Measurements from ENCODE around the gene NEUROD2.

NEUROD2 gene

GRCh38 chr17:39612935-39613464, 5.3 kb upstream of the NEUROD2 start:
- H3K4me1 ChIP-seq (ENCODE audit: control insufficient read depth, low read length) = peaks cover 7% of the 10 kb centered on the region
- no peaks in the 10 kb centered on the region for H3K9me2 ChIP-seq (replicated peaks; ENCODE audit: control insufficient read depth, low read length)
- H3K27me3 ChIP-seq (ENCODE audit: control insufficient read depth, low read length) = peaks cover 18% of the 10 kb centered on the region

GRCh38 chr17:39612291-39612894, 4.7 kb upstream of the NEUROD2 start:
- H3K9me2 ChIP-seq (replicated peaks; ENCODE audit: control insufficient read depth, low read length) = no peaks in the 10 kb centered on the region
- no peaks in the 10 kb centered on the region for H3K79me2 ChIP-seq (ENCODE audit: control insufficient read depth, low read length)
- H3K36me3 ChIP-seq (ENCODE audit: control insufficient read depth, low read length) = no peaks in the 10 kb centered on the region
- no peaks in the 10 kb centered on the region for H4K20me1 ChIP-seq (ENCODE audit: control insufficient read depth, insufficient read depth, low read depth, low read length)
- peaks cover 5% of the 10 kb centered on the region for H3K4me1 ChIP-seq (ENCODE audit: control insufficient read depth, low read length)
- H3K9me3 ChIP-seq (ENCODE audit: control insufficient read depth, insufficient read depth, low read length) = no peaks in the 10 kb centered on the region
- H3K4me3 ChIP-seq (ENCODE audit: low read length) = no peak overlapping the region
- H3K4me2 ChIP-seq (ENCODE audit: low read length) = no peak overlapping the region
- TF ChIP-seq CTCF (IDR thresholded peaks at IDR 0.05; ENCODE audit: low read depth, low read length, poor library complexity, severe bottlenecking) (no peak), EZH2phosphoT487 (IDR thresholded peaks at IDR 0.05; ENCODE audit: borderline replicate concordance, low read length) (no peak)
- H3K27ac ChIP-seq (ENCODE audit: low read depth, low read length) = no peak overlapping the region
- peaks cover 23% of the 10 kb centered on the region for H3K27me3 ChIP-seq (ENCODE audit: control insufficient read depth, low read length)
- peaks cover 6% of the 10 kb centered on the region for H3F3A ChIP-seq (ENCODE audit: control insufficient read depth, insufficient read depth)

More at GRCh38 chr17:39612935-39613464, 5.3 kb upstream of the NEUROD2 start:
- TF ChIP-seq EZH2phosphoT487 (IDR thresholded peaks at IDR 0.05; ENCODE audit: borderline replicate concordance, low read length) (no peak), CTCF (IDR thresholded peaks at IDR 0.05; ENCODE audit: low read depth, low read length, poor library complexity, severe bottlenecking) (no peak)
- no peaks in the 10 kb centered on the region for H3K9me3 ChIP-seq (ENCODE audit: control insufficient read depth, insufficient read depth, low read length)
- H3K36me3 ChIP-seq (ENCODE audit: control insufficient read depth, low read length) = no peaks in the 10 kb centered on the region
- H3F3A ChIP-seq (ENCODE audit: control insufficient read depth, insufficient read depth) = peaks cover 6% of the 10 kb centered on the region
- H3K27ac ChIP-seq (ENCODE audit: low read depth, low read length) = no peak overlapping the region
- no peak overlapping the region for H3K4me3 ChIP-seq (ENCODE audit: low read length)
- no peaks in the 10 kb centered on the region for H4K20me1 ChIP-seq (ENCODE audit: control insufficient read depth, insufficient read depth, low read depth, low read length)
- H3K79me2 ChIP-seq (ENCODE audit: control insufficient read depth, low read length) = no peaks in the 10 kb centered on the region
- H3K4me2 ChIP-seq (ENCODE audit: low read length) = no peak overlapping the region

- no peak for TF ChIP-seq CTCF (IDR thresholded peaks at IDR 0.05; ENCODE audit: low read depth, low read length, poor library complexity, severe bottlenecking)
- TF ChIP-seq EZH2phosphoT487 (IDR thresholded peaks at IDR 0.05; ENCODE audit: borderline replicate concordance, low read length) = no peak
- H3K4me3 ChIP-seq (ENCODE audit: low read length) = no peak overlapping the region
- H3K27ac ChIP-seq (ENCODE audit: low read depth, low read length) = no peak overlapping the region
- H3K79me2 ChIP-seq (ENCODE audit: control insufficient read depth, low read length) = no peaks in the 10 kb centered on the region
- no peaks in the 10 kb centered on the region for H3K9me2 ChIP-seq (replicated peaks; ENCODE audit: control insufficient read depth, low read length)
- H3K27me3 ChIP-seq (ENCODE audit: control insufficient read depth, low read length) = peaks cover 31% of the 10 kb centered on the region
- H3K9me3 ChIP-seq (ENCODE audit: control insufficient read depth, insufficient read depth, low read length) = no peaks in the 10 kb centered on the region
- H3F3A ChIP-seq (ENCODE audit: control insufficient read depth, insufficient read depth) = peaks cover 2% of the 10 kb centered on the region
- no peak overlapping the region for H3K4me2 ChIP-seq (ENCODE audit: low read length)
- no peaks in the 10 kb centered on the region for H3K4me1 ChIP-seq (ENCODE audit: control insufficient read depth, low read length)
- H3K36me3 ChIP-seq (ENCODE audit: control insufficient read depth, low read length) = no peaks in the 10 kb centered on the region
- H4K20me1 ChIP-seq (ENCODE audit: control insufficient read depth, insufficient read depth, low read depth, low read length) = no peaks in the 10 kb centered on the region
Measured at GRCh38 chr17:39611401-39612112, 3.8 kb upstream of the NEUROD2 start.

All from DOHH2 (cell line).